HS-27A (cell line): Measurements from ENCODE around the gene ROR1.

Source experiments
- DNase-seq: peaks from one replicate; pipeline ENCODE4 v3.0.0-alpha.2; 2012; ENCODE audit warnings: low read depth, missing footprints

The ROR1 gene

DNA sequence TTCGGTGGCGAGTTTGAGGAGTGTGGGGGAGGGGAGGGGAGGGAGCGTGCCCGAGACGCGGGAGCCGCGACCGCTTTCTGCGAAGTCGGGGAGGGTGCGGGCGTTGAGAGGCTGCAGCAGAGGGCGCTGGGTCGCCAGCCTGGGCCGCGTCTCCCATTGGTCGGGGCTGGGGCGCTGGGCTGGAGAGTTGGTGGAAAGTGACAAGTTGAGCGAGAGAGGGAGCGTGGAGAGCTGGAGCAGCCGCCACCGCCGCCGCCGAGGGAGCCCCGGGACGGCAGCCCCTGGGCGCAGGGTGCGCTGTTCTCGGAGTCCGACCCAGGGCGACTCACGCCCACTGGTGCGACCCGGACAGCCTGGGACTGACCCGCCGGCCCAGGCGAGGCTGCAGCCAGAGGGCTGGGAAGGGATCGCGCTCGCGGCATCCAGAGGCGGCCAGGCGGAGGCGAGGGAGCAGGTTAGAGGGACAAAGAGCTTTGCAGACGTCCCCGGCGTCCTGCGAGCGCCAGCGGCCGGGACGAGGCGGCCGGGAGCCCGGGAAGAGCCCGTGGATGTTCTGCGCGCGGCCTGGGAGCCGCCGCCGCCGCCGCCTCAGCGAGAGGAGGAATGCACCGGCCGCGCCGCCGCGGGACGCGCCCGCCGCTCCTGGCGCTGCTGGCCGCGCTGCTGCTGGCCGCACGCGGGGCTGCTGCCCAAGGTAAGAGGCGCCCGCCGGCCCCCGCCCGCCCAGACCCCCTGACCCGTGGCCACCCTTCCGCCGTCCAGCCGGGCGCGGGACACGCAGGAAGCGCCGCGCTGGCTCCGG is at the start of gene ROR1:
Gene ROR1 (plus strand): TSS at position 203 of the 802 bp plus-strand sequence.
- DNase-seq = peak; percentile 78

GRCh38 chr1:63724375-63724899 is 49.4 kb upstream of the ROR1 start:
- DNase-seq = no peak

DNA sequence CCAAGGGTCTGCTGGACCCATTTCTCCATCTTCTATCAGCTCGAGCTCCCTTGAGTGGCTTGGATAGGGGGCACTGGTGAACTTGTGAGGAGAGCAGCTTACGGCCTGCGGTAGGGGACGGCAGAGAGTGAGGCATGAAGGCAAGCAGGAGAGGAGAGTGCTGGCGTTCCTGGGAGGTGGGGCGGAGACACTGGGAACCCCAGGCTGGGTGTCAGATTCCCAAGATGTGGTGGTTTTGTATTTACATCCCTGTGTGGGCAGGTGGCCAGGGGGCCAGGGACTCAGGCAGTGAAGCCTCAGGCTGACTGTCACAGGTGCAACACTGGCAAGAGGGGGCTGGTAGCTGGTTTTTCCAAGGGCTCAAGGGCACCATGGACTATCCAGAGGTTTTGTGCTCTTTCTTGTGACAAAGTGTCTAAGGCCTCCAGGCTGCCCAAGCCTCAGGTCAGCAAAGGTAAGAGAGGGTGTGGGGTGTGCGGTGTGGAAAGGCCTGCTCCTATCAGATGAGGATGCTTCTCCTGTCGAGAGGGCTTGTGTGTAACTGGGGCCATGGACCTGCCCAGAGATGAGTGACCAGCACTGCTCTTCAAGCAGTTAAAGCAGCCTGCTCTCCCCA is 45.1 kb upstream of the ROR1 start:
- DNase-seq = no peak

DNA sequence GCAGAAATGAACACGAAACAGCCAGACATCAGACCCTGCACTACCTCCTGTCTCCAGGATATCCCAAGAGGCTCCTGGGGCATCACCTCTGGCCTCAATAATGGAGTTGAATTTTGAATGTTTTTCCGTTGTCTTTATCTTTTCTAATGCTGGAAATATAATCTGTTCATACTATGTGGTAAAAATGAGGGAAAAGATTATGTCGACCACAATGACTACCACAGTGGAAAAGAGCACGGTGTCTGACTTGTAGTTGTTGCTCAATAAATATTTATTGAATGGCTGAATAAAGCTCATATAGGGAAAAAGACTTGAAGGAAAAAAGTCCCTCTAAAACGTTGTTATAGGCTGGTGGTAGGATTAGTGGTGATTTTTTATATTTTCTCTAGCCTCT is 44.6 kb upstream of the ROR1 start:
- DNase-seq = no peak

DNA sequence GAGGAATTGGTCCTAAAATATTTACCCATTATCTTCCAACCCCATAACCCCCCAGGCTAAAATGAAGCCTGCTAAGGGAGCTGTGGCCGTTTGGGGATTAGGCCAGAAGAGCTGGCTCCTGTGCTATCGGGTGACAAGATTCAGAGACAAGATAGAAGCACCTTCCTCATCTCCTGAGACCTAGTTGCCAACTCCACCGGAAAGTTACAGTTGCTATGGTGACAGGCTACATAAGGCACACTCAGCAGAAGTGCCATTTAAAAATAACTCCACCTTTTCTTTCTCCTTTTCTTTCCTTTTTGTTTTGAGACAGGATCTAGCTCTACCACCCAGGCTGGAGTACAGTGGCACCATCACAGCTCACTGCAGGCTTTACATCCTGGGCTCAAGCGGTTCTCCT is 43.6 kb upstream of the ROR1 start:
- no peak for DNase-seq

DNA sequence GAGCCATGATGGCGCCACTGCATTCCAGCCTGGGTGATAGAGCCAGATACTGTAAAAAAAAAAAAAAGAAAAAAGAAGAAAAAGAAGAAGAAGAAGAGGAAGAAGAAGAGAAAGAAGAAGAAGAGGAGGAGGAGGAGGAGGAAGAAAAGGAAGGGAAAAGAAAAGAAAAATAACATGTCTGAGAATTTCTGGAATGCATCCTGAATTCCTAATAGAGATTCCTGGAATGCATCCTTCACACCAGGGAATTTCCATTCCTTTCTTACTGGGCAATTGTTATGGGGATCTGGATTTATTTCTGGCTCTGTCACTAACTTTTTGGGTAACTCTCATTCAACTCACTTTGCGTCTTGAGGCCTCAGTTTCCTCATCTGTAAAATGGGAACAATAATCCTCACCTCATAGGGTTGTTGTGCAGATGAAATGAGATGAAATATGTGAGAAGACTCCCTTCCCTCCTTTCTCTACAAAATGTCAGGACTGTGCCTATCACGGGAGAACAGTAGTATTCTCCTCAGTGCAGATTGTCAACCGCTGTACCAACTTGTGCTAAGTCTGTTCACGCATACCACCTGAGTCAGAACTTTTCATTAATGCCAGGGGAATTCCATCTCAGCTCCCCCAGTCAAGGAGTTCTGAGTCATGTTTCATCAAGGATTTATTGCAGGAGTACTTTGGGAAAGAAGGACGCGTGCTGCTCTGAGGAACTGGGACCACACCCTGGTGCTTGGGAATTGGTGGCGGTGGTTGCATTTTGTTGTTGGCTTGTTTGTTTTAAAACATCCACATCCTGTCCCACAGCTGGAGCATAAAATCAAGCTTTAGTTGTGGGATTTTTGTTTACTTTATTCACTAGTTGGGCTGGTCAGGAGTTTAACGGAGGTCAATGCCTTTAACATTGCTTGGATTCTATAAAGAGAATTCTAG is 42.4 kb upstream of the ROR1 start:
- DNase-seq = peak; percentile 97

- no peak for DNase-seq
Measured at GRCh38 chr1:63732666-63733065, 41.2 kb upstream of the ROR1 start.

GRCh38 chr1:63738772-63739171 is 35.0 kb upstream of the ROR1 start:
- no peak for DNase-seq

GRCh38 chr1:63739452-63739851 is 34.4 kb upstream of the ROR1 start:
- DNase-seq = no peak

- no peak for DNase-seq
Measured at GRCh38 chr1:63740432-63740831, 33.4 kb upstream of the ROR1 start.

DNA sequence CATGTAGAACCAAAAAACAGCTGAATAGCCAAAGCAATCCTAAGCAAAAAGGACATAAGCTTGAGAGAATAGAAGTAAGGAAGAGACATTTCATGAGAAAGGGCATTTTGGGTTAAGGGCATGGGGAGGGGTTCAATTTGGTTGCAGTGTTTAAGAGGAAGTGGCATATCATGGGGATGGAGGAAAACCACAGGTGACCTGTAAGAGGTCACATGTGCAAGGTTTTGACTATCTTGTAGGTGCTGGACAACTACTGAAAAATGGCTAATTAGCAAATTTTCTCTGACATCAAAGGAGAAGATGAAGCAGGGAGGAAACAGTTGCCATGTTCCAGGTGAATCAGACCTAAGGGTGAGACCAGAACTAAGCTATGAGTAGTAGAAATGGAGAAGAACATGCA is 31.3 kb upstream of the ROR1 start:
- no peak for DNase-seq

DNA sequence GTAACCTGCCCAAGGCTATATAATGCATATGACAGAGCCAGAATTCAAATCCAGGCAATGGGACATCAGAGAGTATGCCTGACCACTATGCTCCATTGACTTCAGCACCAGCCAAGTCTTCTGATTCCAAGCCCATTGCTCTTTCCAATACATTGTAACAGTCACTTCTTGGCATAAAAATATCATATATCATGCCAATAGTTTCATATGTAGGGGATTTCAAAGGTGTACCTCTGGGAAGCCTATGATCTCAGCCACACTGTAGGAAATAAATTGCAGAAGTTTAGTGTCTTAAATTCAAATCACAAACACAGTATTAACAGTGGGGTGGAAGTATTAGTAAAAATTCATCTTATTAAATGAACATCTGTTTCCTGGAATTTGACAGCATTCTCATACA is 30.0 kb upstream of the ROR1 start:
- DNase-seq = no peak

GRCh38 chr1:63746129-63746864 is 27.5 kb upstream of the ROR1 start:
- peak; percentile 59 for DNase-seq

DNA sequence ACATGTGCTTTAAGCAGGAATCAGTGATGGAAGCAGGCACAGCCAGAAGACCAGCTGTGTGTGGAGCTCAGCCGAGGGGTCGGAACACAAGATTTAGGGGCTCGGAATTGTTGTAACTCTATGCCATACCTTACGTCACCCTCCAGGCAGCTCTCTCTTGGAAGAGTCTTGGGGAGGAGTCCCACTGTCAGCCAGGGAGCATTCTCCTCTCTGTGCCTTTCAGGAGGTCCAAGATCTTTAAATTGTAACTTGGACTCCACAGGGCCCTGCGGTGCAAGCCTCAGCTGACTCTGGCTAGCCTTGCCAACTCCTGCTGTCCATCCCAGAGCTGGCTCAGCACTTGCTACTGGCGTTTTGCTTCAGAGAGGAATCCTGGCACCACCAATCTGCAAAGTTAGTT is 26.4 kb upstream of the ROR1 start:
- no peak for DNase-seq

GRCh38 chr1:63748046-63748580 is 25.7 kb upstream of the ROR1 start:
- DNase-seq = no peak

DNA sequence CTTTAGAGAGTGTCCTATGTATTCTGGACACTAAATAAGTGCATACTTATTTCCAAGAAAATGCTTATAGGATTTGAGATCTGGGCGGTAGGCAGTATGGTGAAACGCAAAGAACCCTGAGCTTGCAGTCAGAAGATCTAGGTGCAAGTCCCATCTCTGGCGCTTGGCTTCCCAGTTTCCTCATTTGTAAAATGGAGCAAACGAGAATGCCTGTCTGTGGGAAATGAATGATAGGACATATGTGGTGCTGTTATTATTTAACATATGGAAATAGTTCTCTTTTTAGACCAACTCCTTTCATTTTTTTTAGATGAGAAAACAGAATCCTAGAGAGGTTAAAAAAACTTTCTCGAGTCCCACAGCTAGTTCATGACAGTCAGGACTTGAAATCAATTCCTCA is 25.2 kb upstream of the ROR1 start:
- no peak for DNase-seq

- no peak for DNase-seq
Measured at GRCh38 chr1:63750721-63751120, 23.1 kb upstream of the ROR1 start.

DNA sequence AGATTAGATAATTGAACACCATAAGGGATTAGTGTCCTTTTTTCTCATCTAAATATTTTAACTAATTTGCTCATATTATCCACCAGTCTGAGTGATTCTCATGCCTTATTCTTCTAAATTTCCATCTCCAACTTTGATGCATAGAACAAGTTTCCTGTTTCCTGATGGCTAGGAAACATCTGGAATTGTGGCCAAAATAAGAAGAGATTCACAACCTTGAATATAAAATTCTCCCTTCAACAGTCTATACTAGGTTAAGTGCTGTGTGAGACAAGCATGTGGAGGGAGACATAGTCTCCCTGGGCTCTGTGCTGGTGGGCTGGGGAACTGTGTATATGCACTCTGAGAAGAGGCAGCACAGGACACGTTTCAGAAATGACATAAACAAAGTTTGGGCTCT is 21.6 kb upstream of the ROR1 start:
- DNase-seq = no peak

DNA sequence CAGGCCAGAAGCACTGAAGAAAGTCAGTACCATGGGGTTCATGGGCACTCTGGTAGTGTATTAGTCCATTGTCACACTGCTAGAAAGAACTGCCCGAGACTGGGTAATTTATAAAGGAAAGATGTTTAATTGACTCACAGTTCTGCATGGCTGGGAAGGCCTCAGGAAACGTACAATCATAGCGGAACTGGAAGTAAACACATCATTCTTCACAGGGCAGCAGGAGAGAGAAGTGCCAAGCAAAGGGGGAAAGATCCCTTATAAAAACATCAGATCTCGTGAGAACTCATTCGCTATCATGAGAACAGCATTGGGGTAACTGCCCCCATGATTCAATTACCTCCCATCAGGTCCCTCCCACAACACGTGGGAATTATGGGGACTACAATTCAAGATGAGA is 20.2 kb upstream of the ROR1 start:
- no peak for DNase-seq

GRCh38 chr1:63756839-63757238 is 17.0 kb upstream of the ROR1 start:
- DNase-seq = no peak

DNA sequence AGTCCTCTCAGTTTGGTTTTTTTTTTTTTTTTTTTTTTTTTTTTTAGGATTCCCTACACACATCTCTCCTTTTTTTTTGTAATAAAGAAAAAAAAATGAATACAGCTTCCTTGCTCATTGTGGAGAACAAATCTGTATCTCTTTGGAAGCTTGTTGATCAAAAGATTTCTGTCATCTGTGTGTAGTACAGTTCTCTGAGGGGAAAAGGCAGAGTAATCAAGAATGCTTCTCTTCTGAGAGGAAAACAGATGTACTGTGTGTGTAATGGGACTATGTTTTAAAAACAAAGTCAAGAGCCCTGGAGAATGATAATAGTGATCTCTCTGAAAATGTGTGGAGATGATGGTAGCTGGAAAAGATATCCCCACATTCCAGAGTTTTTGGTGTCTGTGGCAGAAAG is 16.5 kb upstream of the ROR1 start:
- no peak for DNase-seq

GRCh38 chr1:63758791-63759190 is 15.0 kb upstream of the ROR1 start:
- DNase-seq = no peak
